GM23338 (cell line): ENCODE results near the gene SLC44A1. TPM values are rescaled to one million over a fixed set of nuclear protein-coding genes. Genes with fewer than 3 reads are reported as not detected.
A peak's percentile ranks its signal among the peaks of the same experiment; 100 is the strongest.

Experiments
- ATAC-seq: fragments of 200-7000 bp; cut with Tn5 transposase; 3 replicates; pipeline ENCODE4 v1.9.1; 2020
- DNase-seq: peaks from one replicate; pipeline ENCODE4 v3.0.0-alpha.2; 2015; ENCODE audit warnings: low spot score
- H2AFZ ChIP-seq: fragments of 200-600 bp; sonication (generic); 2 replicates; pipeline ENCODE4 v1.8.0; 2016; ENCODE audit warnings: antibody characterized with exemption, mild to moderate bottlenecking, moderate library complexity
- H3F3A ChIP-seq: fragments of 200-600 bp; sonication (generic); replicated peaks from 2 replicates; pipeline ENCODE4 v1.8.0; 2017; ENCODE audit warnings: antibody characterized with exemption, mixed run types, low read depth
- H3K27ac ChIP-seq: fragments of 200-600 bp; sonication (generic); 2 replicates; pipeline ENCODE4 v1.6.1; 2016; ENCODE audit warnings: low read depth
- H3K27me3 ChIP-seq: fragments of 200-600 bp; sonication (generic); 2 replicates; pipeline ENCODE4 v1.8.0; 2016; ENCODE audit warnings: mild to moderate bottlenecking, mixed run types, moderate library complexity; ENCODE audit not compliant: insufficient read depth
- H3K36me3 ChIP-seq: fragments of 200-600 bp; sonication (generic); 2 replicates; pipeline ENCODE4 v1.8.0; 2016; ENCODE audit warnings: mild to moderate bottlenecking; ENCODE audit not compliant: insufficient read depth
- H3K4me1 ChIP-seq: fragments of 200-600 bp; sonication (generic); 2 replicates; pipeline ENCODE4 v1.8.0; 2016; ENCODE audit warnings: mild to moderate bottlenecking, moderate library complexity; ENCODE audit not compliant: insufficient read depth
- H3K4me2 ChIP-seq: fragments of 200-600 bp; sonication (generic); 2 replicates; pipeline ENCODE4 v1.7.1; 2017; ENCODE audit warnings: mixed run types
- H3K4me3 ChIP-seq: fragments of 200-600 bp; sonication (generic); 2 replicates; pipeline ENCODE4 v1.6.1; 2016; ENCODE audit warnings: mixed run types
- H3K79me2 ChIP-seq: fragments of 200-600 bp; sonication (generic); replicated peaks from 2 replicates; pipeline ENCODE4 v1.8.0; 2017; ENCODE audit warnings: mild to moderate bottlenecking; ENCODE audit not compliant: insufficient read depth
- H3K9me2 ChIP-seq: fragments of 200-600 bp; sonication (generic); 2 replicates; pipeline ENCODE4 v1.8.0; 2017; ENCODE audit not compliant: insufficient read depth
- H4K20me1 ChIP-seq: fragments of 200-600 bp; sonication (generic); replicated peaks from 2 replicates; pipeline ENCODE4 v1.8.0; 2017; ENCODE audit warnings: mild to moderate bottlenecking; ENCODE audit not compliant: insufficient read depth
- H3K27ac Mint-ChIP-seq: 2 replicates; pipeline ENCODE4 v1.8.0; 2020; ENCODE audit warnings: inconsistent platforms, mild to moderate bottlenecking, moderate library complexity, mixed read lengths
- H3K27me3 Mint-ChIP-seq: 3 replicates; pipeline ENCODE4 v1.8.0; 2022; ENCODE audit warnings: low read depth, mild to moderate bottlenecking, moderate library complexity, mixed read lengths, inconsistent platforms; ENCODE audit not compliant: insufficient read depth, poor library complexity
- H3K36me3 Mint-ChIP-seq: 3 replicates; pipeline ENCODE4 v1.8.0; 2021; ENCODE audit warnings: low read depth, mild to moderate bottlenecking, inconsistent platforms, moderate library complexity, mixed read lengths
- H3K4me1 Mint-ChIP-seq: 3 replicates; pipeline ENCODE4 v1.8.0; 2020; ENCODE audit warnings: mild to moderate bottlenecking, inconsistent platforms, mixed read lengths
- H3K4me3 Mint-ChIP-seq: 3 replicates; pipeline ENCODE4 v1.8.0; 2021; ENCODE audit warnings: moderate library complexity, mild to moderate bottlenecking, inconsistent platforms, mixed read lengths
- H3K9me3 Mint-ChIP-seq: 3 replicates; pipeline ENCODE4 v1.8.0; 2020; ENCODE audit warnings: moderate library complexity, mild to moderate bottlenecking, inconsistent platforms, mixed read lengths
- CREB1 ChIP-seq: fragments of 250-450 bp; sonication (Bioruptor Pico); IDR thresholded peaks from 2 replicates; pipeline ENCODE4 v1.5.0; 2020; ENCODE audit warnings: low read depth, mild to moderate bottlenecking, moderate library complexity
- EZH2phosphoT487 ChIP-seq: fragments of 200-600 bp; sonication (generic); IDR thresholded peaks from one replicate; pipeline ENCODE4 v1.8.1; 2018; ENCODE audit warnings: antibody characterized with exemption; ENCODE audit not compliant: unreplicated experiment
- JUNB ChIP-seq: IDR thresholded peaks from one replicate; pipeline ENCODE4 v1.6.1; 2016; ENCODE audit warnings: antibody characterized with exemption; ENCODE audit not compliant: unreplicated experiment
- POLR2AphosphoS5 ChIP-seq: IDR thresholded peaks from 2 replicates; pipeline ENCODE4 v1.6.1; 2016; ENCODE audit warnings: antibody characterized with exemption, low read depth
- REST ChIP-seq: IDR thresholded peaks from one replicate; pipeline ENCODE4 v1.6.1; 2018; ENCODE audit warnings: antibody characterized with exemption; ENCODE audit not compliant: unreplicated experiment
- STAT1 ChIP-seq: IDR thresholded peaks from one replicate; pipeline ENCODE4 v1.6.1; 2016; ENCODE audit warnings: antibody characterized with exemption; ENCODE audit not compliant: unreplicated experiment
- ZNF331 ChIP-seq: fragments of 250-450 bp; sonication (Bioruptor Pico); IDR thresholded peaks from 2 replicates; pipeline ENCODE4 v1.5.0; 2020; ENCODE audit warnings: low read depth, mild to moderate bottlenecking, moderate library complexity
- polyA plus RNA-seq: library from polyadenylated mRNA; unstranded; fragments of >200 nt; fragmentation: Nextera tagmentation; extraction: Ambion mirVana; gene quantifications from 2 replicates; pipeline ENCODE4 v1.2.1, GENCODE V29; 2016
- total RNA-seq: library from RNA; depleted of rRNA; stranded (reverse); fragments of >200 nt; shearing (Covaris generic); gene quantifications from 2 replicates; pipeline ENCODE4 v1.2.3, GENCODE V29; 2014
- TF ChIP-seq, protein P1 (sequence below): IDR thresholded peaks from 2 replicates; pipeline ENCODE4 v1.6.1; 2016; ENCODE audit warnings: antibody characterized with exemption
- TF ChIP-seq, protein P2 (sequence below), 2 experiments: fragments of 200-600 bp in 1 of 2; sonication (generic) in 1 of 2; conservative IDR thresholded peaks; 2 replicates each; pipeline versions ENCODE4 v1.5.1 to v1.6.1; 2016 to 2017; ENCODE audit warnings: antibody characterized with exemption in 2 of 2, low read depth in 2 of 2, mild to moderate bottlenecking in 2 of 2, moderate library complexity in 1 of 2
- TF ChIP-seq, protein P3 (sequence below): fragments of 250-450 bp; sonication (Bioruptor Pico); IDR thresholded peaks from 2 replicates; pipeline ENCODE4 v1.5.0; 2020; ENCODE audit warnings: mild to moderate bottlenecking, moderate library complexity

The SLC44A1 gene
- total and polyA plus RNA-seq, 2 experiments from 2014 or later, result 14.9 to 75.0 TPM

DNA sequence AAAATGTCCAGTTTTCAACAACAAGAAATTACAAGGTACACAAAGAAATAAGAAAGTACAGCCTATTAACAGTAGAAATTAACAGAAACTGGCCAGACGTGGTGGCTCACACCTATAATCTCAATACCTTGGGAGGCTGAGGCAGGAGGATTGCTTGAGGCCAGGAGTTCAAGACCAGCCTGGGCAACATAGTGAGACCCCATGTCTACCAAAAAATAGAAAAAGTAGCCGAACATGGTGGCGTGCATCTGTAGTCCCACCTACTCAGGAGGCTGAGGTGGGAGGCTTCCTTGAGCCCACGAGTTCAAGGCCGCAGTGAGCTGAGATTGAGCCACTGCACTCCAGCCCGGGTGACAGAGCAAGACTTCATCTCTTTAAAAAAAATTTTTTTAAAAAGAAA is 161.9 kb downstream of the SLC44A1 start (continued):
- TF ChIP-seq EZH2phosphoT487, result no peak
- TF ChIP-seq REST, result no peak
- TF ChIP-seq POLR2AphosphoS5, result no peak
- no peak for TF ChIP-seq ZNF331 (CRISPR knock-in tag)
- TF ChIP-seq, protein P1, sequence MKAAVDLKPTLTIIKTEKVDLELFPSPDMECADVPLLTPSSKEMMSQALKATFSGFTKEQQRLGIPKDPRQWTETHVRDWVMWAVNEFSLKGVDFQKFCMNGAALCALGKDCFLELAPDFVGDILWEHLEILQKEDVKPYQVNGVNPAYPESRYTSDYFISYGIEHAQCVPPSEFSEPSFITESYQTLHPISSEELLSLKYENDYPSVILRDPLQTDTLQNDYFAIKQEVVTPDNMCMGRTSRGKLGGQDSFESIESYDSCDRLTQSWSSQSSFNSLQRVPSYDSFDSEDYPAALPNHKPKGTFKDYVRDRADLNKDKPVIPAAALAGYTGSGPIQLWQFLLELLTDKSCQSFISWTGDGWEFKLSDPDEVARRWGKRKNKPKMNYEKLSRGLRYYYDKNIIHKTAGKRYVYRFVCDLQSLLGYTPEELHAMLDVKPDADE, result no peak
- no peak for TF ChIP-seq JUNB
- TF ChIP-seq, protein P2, sequence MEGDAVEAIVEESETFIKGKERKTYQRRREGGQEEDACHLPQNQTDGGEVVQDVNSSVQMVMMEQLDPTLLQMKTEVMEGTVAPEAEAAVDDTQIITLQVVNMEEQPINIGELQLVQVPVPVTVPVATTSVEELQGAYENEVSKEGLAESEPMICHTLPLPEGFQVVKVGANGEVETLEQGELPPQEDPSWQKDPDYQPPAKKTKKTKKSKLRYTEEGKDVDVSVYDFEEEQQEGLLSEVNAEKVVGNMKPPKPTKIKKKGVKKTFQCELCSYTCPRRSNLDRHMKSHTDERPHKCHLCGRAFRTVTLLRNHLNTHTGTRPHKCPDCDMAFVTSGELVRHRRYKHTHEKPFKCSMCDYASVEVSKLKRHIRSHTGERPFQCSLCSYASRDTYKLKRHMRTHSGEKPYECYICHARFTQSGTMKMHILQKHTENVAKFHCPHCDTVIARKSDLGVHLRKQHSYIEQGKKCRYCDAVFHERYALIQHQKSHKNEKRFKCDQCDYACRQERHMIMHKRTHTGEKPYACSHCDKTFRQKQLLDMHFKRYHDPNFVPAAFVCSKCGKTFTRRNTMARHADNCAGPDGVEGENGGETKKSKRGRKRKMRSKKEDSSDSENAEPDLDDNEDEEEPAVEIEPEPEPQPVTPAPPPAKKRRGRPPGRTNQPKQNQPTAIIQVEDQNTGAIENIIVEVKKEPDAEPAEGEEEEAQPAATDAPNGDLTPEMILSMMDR (conservative IDR thresholded peaks at IDR 0.05; ENCODE audit: low read depth in 2 of 2), result no peak
- TF ChIP-seq STAT1, result no peak

DNA sequence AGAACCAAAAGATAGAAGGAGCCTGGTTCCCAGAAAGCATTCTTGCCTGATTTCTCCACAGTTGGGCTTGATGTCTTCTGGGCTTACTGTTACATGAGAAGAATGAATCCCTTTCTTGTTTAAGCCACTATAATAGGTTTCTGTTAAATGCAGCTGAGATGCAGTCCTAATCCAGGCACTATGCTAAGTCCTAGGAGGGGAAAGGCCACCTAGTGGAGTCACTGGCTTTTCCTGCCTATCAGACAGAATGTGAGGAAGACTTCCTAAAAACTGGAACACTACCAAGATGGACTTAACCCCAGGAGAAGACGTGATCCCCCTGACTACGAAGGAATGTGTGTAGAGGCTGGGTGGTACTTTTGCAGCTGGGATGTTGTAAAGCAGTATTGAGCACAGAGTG is 169.1 kb downstream of the SLC44A1 start:
- Mint-ChIP-seq H3K4me3 (no peak overlapping the region), H3K9me3 (peaks cover 11% of the 10 kb centered on the region; the same call in 2 of the 3 replicates), H3K27ac (no peak overlapping the region), H3K36me3 (peaks cover 10% of the 10 kb centered on the region; the same call in 2 of the 3 replicates), H3K4me1 (peaks cover 19% of the 10 kb centered on the region; the same call in 2 of the 3 replicates), H3K27me3 (no peaks in the 10 kb centered on the region)
- peak overlapping the region; percentile 42; the same call in 1 of the 2 replicates for H3K4me2 ChIP-seq
- H3K27me3 ChIP-seq, result peaks cover 7% of the 10 kb centered on the region; the same call in 1 of the 2 replicates
- DNase-seq (peak; percentile 44), ATAC-seq (peak; percentile 69)
- no peaks in the 10 kb centered on the region for H3K79me2 ChIP-seq
- H3K36me3 ChIP-seq, result no peaks in the 10 kb centered on the region
- no peaks in the 10 kb centered on the region for H3F3A ChIP-seq
- no peaks in the 10 kb centered on the region for H3K9me2 ChIP-seq
- H2AFZ ChIP-seq, result no peak overlapping the region
- H4K20me1 ChIP-seq, result no peaks in the 10 kb centered on the region
- no peak overlapping the region for H3K4me3 ChIP-seq
- no peak overlapping the region for H3K27ac ChIP-seq
- H3K4me1 ChIP-seq, result no peaks in the 10 kb centered on the region; the same call in 1 of the 2 replicates
- TF ChIP-seq, protein P3, sequence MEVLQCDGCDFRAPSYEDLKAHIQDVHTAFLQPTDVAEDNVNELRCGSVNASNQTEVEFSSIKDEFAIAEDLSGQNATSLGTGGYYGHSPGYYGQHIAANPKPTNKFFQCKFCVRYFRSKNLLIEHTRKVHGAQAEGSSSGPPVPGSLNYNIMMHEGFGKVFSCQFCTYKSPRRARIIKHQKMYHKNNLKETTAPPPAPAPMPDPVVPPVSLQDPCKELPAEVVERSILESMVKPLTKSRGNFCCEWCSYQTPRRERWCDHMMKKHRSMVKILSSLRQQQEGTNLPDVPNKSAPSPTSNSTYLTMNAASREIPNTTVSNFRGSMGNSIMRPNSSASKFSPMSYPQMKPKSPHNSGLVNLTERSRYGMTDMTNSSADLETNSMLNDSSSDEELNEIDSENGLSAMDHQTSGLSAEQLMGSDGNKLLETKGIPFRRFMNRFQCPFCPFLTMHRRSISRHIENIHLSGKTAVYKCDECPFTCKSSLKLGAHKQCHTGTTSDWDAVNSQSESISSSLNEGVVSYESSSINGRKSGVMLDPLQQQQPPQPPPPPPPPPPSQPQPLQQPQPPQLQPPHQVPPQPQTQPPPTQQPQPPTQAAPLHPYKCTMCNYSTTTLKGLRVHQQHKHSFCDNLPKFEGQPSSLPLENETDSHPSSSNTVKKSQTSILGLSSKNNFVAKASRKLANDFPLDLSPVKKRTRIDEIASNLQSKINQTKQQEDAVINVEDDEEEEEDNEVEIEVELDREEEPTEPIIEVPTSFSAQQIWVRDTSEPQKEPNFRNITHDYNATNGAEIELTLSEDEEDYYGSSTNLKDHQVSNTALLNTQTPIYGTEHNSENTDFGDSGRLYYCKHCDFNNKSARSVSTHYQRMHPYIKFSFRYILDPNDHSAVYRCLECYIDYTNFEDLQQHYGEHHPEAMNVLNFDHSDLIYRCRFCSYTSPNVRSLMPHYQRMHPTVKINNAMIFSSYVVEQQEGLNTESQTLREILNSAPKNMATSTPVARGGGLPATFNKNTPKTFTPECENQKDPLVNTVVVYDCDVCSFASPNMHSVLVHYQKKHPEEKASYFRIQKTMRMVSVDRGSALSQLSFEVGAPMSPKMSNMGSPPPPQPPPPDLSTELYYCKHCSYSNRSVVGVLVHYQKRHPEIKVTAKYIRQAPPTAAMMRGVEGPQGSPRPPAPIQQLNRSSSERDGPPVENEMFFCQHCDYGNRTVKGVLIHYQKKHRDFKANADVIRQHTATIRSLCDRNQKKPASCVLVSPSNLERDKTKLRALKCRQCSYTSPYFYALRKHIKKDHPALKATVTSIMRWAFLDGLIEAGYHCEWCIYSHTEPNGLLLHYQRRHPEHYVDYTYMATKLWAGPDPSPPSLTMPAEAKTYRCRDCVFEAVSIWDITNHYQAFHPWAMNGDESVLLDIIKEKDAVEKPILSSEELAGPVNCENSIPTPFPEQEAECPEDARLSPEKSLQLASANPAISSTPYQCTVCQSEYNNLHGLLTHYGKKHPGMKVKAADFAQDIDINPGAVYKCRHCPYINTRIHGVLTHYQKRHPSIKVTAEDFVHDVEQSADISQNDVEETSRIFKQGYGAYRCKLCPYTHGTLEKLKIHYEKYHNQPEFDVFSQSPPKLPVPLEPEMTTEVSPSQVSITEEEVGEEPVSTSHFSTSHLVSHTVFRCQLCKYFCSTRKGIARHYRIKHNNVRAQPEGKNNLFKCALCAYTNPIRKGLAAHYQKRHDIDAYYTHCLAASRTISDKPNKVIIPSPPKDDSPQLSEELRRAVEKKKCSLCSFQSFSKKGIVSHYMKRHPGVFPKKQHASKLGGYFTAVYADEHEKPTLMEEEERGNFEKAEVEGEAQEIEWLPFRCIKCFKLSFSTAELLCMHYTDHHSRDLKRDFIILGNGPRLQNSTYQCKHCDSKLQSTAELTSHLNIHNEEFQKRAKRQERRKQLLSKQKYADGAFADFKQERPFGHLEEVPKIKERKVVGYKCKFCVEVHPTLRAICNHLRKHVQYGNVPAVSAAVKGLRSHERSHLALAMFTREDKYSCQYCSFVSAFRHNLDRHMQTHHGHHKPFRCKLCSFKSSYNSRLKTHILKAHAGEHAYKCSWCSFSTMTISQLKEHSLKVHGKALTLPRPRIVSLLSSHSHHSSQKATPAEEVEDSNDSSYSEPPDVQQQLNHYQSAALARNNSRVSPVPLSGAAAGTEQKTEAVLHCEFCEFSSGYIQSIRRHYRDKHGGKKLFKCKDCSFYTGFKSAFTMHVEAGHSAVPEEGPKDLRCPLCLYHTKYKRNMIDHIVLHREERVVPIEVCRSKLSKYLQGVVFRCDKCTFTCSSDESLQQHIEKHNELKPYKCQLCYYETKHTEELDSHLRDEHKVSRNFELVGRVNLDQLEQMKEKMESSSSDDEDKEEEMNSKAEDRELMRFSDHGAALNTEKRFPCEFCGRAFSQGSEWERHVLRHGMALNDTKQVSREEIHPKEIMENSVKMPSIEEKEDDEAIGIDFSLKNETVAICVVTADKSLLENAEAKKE (CRISPR knock-in tag), result 0 out of 2 replicates have a peak, but pooled peaks have one; percentile 6
- no peak for TF ChIP-seq ZNF331 (CRISPR knock-in tag)
- no peak for TF ChIP-seq STAT1
- no peak for TF ChIP-seq CREB1
